Activated CD8-positive, alpha-beta memory T cell treated with anti-CD3 and anti-CD28 coated beads, Interleukin-2, amount 50 U/mL, for 24 hours (primary cell): Measurements from ENCODE around the gene RNF135.
"Not testable (repeated sequence)": the region's sequence is repeated elsewhere in the genome, so short reads cannot be mapped to it uniquely, and the experiment has no call there.

Experiments used
- DNase-seq: peaks from one replicate; pipeline ENCODE4 v3.0.0-alpha.2; 2020; ENCODE audit errors: extremely low read depth

The RNF135 gene

DNA sequence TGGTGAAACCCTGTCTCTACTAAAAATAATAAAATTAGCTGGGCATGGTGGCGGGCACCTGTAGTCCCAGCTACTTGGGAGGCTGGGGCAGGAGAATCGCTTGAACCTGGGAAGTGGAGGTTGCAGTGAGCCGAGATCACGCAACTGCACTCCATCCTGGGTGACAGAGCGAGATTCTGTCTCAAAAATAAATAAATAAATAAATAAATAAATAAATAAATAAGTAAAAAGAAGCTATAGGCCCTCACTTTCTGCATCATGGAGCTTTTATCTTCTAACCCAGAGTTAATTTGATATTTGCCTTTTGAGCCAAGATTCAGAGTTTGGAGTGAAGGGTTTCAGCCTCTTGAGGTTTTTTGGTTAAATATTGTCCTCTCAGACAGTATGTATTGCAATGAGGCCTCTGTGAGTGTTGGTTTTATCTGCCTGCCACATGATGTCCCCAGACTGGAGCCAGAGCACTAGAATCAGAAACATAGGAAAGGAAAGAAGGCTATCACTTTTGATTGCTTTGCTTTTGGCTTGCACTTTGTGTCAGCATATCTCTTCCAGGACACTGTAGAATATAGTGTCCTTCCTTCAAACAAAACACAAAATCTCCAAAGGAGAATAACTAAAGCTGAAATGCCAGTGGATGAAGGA, 32.5 kb downstream of the RNF135 start:
- DNase-seq: no peak

DNA sequence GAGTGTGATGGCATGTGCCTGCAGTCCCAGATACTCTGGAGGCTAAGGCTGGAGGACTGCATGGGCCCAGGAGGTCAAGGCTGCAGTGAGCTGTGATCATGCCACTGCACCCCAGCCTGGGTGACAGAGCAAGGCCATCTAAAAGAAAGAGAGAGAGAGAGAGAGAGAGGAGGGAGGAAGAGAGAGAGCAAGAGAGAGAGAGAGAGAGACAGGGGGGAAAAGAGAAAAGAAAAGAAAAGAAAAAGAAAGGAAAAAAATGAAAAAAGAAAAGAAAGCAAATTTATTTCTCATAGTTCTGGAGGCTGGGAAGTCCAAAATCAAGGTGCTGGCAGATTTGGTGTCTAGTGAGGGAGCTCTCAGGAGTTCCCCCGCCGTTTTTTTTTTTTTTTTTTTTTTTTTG, 33.3 kb downstream of the RNF135 start:
- no peak for DNase-seq

DNA sequence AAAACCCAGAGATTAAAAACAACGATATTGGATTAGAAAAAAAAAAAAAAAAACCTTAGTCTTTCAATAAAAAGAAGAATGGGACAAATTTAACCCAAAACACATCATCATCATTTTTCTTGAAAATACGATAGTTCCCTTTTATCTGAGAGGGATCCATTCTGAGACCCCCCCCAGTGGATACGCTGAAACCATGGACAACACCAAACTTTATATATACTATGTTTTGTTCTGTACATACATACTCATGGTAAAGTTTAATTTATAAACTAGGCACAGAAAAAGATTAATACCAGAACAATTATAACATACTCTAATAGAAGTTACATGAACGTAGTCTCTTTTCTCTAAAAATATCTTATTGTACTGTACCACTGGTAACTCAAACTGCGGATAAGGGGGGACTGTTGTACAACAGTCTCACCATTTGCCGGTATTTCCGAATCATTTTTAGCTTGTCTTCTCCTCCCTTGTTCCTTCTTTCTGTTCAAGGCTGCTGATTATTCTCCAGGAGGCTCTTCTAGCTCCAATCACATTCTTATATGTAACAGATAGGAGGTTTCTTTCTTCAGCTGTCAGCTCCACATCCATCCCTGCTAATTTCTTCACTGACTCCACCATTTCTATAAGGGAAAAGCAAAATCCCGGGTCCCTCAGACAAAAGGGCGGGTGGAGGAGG, 37.0 kb downstream of the RNF135 start:
- no peak for DNase-seq

DNA sequence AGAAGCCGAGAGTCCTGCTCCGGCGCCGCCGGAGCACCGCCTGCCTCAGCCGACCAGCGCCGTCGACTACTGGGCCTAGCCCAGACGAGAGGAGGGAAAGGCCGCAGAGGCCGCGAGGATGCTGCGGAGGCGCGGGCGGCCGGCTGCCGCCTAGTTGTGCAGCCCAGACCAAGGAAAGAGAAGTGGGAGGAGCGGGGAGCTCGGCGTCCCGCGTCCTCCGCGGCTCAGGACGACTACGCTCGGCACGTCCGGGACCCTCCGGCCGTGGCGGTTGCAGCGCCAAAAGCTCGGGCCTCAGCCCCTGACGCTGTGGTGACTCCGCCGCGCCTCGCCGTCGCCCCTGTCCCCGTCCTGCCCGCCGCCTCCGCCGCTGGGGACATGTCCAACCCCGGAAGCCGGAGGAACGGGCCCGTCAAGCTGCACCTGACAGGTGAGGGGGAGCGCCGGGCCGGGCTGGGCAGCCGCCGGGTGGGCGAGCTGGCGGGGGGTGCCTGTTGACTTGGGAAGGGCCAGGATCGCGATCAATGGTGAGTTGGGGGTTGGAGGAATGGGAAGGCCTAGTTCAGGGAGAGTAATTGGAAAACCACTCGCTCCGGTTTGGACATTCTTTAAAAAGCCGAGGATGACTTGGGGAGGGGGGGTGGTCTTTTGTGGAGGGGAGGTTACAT, 37.7 kb downstream of the RNF135 start:
- no peak for DNase-seq

DNA sequence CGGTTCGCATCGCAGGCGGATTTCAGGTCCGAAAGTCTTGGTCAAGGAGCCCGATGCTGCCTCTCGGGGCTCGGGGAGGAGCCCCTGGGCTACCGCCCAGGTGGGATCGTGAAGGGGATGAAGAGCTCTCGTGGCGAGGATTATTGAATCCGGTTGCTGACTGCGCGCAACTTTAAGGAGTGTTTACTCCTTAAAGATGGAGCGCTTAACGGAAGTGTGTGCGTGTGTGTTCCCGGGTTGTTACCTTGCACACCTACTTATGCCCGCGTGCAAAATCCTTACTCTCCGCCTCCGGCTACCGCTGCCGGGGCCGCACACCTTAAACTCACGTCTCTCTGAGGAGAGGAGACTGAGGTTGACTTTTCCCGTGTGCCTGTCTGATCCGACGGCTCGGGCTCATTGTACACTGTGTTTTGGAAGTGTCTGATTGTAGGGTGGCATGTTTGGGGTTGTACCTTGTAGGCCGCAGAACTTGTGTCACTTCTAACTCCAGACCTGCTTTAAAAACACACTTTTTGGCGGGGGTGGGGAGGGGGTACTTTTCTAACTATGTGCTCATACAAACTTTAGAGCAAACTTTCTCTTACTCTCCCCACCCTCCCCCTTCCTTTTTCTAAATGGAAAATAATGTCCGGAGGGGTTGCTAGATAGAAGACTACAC, 38.3 kb downstream of the RNF135 start:
- not testable (repeated sequence) for DNase-seq

DNA sequence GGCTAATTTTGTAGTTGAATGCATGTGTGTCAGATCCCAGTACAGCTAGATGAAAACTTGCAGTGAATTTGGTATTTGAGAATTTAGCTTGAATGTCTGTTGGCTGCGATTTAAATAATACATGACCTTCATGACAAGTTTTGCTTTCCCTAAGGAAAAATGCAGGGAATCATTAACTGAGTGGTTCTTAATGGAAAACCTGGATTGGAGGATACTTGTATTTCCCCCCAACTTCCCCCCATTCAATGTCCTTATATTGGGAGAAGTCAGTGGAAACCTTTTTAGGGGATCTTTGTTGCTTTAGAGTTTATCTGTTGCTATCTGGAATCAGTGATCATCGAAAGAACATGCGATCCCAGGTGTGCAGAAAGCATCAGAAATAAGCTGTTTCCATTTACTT, 39.2 kb downstream of the RNF135 start:
- DNase-seq: not testable (repeated sequence)

DNA sequence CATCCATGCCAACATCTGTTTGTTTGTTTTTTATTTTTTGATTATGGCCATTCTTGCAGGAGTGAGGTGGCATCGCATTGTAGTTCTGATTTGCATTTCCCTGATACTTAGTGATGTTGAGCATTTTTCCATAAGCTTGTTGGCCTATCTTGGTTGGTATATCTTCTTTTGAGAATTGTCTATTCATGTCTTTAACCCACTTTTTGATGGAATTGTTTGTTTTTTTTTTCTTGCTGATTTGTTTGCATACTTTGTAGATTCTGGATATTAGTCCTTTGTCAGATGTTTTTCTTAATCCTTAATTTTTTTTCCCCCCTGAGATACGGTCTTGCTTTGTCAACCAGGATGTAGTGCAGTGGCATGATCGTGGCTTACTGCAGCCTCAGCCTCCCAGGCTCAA, 43.0 kb downstream of the RNF135 start:
- no peak for DNase-seq

DNA sequence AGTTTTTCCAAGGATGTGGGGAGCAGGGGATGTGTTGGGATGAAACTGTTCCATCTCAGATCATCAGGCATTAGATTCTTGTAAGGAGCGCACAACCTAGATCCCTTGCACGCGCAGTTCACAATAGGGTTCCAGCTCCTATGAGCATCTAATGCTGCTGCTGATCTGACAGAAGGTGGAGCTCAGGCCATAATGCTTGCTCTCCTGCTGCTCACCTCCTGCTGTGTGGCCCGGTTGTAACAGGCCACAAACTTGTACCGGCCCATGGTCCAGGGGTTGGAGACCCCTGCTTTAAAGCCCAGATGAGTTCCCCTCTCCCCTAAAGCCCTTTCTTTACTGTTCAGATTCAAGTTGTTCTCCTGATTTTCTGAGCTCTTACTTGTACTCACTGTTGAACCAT, 44.8 kb downstream of the RNF135 start:
- DNase-seq: no peak

DNA sequence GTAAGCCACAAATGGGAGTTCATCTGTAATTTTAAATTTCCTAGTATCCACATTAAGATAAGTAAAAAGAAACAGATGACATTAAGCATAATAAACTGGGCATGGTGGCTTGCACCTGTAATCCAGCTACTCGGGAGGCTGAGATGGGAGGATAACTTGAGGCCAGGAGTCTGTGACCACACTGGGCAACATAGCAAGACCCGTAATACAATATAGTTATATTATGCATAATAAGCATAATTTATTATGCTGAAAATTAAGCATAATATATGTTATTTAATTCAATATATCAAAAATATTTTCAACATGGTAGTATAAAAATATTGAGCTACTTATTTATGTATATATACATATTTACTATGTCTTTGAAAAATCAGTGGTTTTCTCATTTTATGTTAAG, 48.2 kb downstream of the RNF135 start:
- DNase-seq: no peak

DNA sequence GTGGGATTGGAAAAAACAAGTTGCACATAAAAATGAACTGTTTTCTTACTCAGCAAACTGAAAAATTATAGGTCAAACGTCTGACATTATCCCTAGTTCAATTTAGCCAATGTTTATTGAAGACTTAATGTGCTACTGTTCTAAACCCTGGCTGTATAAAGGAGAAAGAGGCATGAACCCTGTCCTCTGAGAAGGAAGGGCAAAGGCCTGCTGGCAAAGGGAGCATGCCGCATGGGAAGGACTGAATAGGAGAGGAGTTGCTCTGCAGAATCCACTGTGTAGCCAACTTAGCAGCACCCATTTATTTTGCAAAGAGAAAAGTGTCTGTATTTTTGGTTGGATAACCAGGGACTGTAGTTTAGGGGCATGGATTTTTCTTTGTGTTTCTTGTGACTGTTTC, 52.3 kb downstream of the RNF135 start:
- DNase-seq: not testable (repeated sequence)

DNA sequence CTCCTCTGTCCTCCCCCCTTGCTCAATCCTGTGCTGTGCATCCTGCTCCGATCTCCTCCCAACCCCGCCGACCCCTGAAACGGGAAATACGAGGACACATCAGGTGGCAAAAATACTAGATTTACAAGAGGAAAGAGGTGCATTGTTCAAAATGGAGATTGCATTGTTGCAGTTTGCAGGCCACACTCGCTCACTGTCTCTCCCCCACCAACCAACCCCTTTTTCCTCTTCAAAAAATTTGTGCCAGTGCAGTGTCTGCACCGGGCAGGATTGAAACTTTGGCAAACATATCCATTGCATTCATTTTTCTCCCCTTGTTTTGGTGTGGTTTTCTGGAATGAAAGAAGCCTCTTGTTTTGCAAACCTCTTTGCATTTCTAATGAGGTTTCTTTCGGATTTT, 61.0 kb downstream of the RNF135 start:
- DNase-seq: no peak

DNA sequence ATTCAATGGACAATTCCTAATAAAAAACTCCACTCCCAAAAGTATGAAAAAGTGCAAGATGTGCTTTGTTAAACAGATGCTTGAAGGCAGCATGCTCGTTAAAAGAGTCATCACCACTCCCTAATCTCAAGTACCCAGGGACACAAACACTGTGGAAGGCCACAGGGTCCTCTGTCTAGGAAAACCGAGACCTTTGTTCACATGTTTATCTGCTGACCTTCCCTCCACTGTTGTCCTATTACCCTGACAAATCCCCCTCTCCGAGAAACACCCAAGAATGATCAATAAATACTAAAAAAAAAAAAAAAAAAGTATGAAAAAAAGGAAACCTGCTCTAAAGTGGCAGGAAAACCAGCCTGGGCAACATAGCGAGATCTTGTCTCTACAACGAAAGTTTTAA, 64.8 kb downstream of the RNF135 start:
- DNase-seq: not testable (repeated sequence)

DNA sequence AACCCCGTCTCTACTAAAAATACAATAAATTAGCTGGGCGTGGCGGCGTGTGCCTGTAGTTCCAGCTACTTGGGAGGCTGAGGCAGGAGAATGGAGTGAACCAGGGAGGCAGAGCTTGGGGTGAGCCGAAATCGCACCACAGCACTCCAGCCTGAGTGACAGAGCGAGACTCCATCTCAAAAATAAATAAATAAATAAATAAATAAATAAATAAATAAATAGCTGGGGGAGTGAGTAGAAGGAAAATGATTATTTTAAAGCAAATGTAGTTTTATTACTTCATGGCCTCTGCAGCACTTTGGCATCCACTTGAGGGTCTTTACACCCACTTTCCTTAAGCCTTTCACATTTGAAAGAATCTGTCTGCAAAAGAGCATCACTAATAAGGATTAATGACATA, 70.0 kb downstream of the RNF135 start:
- DNase-seq: not testable (repeated sequence)

DNA sequence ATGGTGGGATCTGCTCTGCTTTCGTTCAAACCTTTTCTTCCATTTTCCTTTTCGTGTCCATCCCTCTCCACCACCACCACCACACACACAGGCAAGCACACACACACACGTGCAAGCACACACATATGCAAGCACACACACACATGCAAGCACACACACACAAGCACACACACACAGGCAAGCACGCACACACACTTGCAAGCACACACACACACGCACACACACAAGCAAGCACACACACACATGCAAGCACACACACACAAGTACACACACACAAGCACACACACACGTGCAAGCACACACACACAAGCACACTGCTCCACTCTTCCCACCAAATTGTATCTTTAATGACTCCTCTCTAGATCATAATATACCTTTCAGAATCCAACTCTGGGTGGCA, 71.5 kb downstream of the RNF135 start:
- DNase-seq: not testable (repeated sequence)

DNA sequence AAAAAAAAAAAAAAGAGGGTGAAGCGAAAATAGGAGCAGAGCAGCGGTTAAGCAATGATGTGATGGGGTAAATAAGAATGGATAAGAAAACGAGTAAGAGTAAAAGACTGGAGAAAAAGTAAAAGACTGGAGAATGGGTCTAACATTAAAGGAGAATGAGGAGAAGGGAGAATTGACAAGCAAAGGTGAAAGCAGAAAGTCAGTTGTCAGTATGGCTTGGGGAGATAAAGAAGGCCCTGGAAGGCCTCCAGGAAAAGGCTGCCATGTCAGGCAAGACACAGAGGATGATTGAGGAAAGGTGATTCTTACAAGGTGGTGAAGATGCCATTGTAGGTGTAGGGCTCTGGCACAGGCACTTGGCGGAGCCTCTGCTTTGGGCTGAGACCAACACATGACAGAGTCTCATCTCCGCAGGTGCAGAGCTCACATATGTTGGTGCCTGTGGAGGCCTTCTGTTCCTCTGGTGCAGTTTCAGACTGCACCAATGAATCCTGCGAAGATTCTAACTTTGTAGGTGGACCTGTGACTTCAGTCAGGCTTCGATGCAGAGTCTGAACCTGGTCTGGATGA, 76.1 kb downstream of the RNF135 start:
- DNase-seq: not testable (repeated sequence)

DNA sequence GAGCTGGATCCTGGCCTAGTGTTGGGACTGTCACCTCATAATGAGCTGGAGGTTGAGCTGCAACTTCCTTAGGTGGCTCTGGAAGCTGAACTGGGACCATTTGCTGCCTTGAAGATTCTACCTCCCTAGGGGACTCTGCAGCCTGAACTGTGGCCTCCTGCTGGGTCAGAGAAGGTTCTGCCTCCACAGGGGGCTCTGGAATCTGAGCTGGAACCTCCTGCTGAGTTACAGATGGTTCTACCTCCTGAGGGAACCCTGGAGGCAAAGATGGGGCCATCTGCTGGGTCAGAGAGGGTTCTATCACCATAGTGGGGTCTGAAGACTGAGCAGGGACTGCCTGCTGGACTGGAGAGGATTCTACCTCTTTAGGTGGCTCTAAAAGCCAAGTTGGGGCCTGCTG, 77.3 kb downstream of the RNF135 start:
- no peak for DNase-seq

DNA sequence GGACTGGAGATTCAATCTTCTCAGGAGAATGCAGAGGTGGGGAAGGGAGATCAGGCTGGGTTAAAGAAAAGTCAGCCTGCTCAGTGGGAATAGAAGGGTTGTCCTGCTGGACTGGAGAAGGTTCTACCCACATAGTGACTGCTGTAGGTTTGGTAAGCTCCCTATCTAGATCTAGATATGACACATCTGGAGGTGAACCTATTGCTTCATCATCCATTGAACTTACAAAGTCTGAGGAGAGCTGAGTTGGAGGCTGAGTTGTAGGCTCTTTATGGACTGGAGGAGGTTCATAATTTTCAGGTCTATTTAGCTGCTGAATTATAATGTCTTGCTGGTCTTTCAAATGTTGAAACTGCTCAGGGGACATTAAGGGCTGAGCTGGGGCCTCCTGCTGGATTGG, 77.9 kb downstream of the RNF135 start:
- DNase-seq: no peak
